Measurements from ENCODE around the gene BICDL1.

BICDL1 gene

DNA sequence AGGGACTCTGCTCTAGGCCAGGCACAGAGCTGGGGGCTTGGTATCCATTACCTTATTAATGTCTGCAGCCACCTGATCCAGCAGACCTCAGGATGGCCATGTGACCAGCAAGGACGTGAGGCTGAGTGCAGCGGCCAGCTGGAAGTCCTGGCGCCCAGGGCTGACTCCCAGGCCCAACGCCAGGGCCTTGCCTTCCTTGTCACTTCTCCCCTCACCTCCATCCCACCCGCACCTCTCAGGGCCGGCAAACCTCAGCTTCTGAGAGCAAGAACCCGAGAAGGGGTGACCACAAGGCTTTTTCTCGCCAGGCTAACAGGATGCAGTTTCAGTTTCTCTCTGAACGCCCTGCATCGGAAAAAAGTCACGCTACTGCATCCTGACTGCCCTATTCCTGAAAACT lies 112.1 kb downstream of the BICDL1 start:
- DNase-seq (ENCODE audit: low spot score) = no peak

DNA sequence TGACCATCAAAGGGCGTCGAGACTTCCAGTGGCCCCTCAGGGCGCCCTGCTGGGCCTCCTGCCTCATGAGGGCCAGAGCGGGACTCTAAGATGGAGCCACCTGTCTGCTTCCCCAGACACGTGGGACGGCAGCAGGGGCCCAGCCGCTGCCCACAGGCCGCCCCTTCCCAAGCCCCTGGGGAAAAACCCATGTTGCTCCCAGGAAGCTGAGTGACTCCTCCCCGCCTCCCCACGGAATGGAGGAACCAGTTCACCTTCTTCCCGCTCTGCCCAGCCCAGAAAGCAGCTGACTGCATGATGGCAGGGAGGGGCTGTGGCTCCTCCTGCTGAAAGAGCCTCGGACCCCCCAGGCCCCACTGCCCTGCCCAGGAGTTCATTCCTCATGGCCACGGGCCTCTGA lies 112.6 kb downstream of the BICDL1 start:
- no peak for DNase-seq (ENCODE audit: low spot score)

DNA sequence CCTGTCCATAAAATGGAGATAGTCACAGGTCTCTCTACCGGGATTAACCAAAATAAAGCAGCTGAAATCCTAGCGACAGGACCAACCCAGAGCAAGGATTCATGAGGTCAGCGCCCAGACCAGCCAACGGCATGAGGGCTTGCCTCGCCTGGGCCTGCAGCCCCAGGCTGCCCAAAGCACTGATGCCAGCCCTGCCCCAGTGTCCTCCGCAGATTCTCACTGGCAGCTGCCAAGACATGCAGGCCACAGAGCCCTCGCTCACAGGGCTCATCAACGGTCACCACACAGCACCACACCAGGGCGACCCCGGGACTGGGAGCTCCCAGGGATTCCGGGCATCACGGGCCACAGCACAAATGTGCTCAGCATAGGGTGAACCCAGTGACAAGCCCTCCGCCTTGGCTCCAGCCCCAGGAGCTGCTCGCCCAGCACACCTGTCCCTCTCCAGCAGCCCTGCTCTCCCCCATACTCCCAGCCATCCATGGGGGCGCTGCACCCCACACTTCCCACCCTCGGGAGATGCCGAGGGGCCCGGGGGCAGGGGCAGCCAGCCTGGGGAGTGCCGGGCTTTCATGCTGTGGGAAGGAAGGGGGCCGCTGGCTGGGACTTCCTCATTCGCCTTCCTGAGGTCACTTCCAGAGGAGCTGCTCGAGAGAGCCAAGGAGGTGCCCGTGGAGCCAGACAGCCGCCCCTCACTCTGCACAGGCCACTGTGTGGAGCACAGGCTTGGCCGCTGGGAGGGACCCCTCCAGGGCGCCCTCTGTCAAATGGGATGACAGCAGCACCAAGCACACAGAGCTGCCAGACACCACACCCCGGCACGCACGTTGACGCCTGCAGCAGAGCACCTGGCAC lies 113.4 kb downstream of the BICDL1 start:
- no peak for DNase-seq (ENCODE audit: low spot score)

DNA sequence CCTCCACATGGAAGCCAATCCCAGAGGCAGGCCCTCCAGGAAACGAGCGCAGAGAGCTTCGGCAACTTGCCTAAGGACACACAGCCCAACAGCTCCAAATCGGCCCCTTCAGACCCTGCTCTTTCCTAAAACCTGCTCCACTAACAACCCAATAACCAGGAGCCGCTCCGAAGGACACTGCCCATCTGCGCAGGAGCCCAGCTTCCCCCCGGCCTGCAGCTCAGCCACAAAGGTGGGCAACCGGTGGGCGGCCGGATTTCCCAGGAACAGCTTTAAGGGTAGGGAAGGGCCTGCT lies 114.0 kb downstream of the BICDL1 start:
- DNase-seq (ENCODE audit: low spot score) = no peak

DNA sequence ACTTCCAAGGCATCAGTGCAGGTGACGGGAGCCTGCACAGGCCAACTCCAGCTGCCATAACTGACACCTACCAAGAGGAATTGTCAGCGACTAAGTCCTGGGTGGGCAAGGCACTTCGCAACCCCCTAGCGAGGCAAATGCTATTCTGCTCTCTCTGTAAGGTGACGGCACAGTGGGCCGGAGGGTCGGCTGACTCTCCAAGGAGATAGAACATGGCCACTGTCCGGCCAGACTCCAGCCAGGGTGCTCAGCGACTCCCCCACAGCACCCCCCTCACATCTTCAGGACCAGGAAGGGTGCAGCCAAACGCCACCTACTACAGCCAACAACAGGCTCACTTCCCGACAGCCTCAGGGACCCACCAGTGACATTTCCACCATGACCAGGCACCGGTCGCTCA lies 114.3 kb downstream of the BICDL1 start:
- DNase-seq (ENCODE audit: low spot score) = no peak

DNA sequence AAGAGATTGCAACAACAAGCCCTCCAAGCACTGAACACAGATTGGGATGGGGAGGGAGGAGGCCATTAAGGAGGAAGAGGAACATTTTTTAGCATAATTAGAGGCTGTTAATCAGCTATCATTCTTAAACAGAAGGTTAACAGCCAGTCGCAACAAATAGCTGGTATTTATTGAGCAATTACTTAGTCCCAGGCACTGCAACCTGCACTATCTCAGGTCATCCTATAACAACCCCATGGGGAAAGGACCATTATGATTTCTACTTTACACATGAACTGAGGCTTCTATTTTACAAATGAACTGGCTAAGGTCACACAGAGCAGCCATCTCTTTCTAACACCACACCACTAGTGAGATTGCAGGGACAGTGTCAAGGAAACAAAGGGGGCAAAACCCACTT lies 117.1 kb downstream of the BICDL1 start:
- DNase-seq (ENCODE audit: low spot score) = no peak

DNA sequence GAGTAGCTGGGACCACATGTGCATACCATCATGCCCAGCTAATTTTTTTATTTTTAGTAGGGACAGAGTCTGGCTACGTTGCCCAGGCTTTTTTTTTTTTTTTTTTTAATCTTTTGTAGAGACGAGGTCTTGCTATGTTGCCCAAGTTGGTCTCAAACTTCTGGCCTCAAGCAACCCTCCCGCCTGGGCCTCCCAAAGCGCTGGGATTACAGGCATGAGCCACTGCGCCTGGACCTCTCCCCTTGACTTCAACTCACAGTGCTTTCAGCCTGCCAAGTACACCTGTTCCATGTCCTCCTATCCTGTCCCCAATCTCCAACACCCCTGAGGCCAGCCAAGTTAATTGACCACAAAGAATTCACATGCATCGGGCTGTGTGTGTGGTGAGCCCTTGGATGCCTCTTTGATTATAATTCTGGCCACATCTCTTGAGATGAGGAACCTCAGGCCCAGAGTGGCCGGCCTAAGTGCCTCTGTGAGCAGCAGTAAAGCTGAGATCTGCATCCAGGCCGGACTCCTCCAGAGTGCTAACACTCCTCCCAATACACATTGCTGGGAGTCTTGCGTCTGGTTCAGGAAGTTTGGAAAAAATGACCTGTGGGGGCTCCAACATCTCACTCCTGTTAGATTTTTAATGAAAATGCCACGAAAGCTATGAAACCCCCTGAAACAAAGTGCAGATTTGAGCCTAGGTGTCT lies 120.7 kb downstream of the BICDL1 start:
- DNase-seq (ENCODE audit: low spot score) = no peak

DNA sequence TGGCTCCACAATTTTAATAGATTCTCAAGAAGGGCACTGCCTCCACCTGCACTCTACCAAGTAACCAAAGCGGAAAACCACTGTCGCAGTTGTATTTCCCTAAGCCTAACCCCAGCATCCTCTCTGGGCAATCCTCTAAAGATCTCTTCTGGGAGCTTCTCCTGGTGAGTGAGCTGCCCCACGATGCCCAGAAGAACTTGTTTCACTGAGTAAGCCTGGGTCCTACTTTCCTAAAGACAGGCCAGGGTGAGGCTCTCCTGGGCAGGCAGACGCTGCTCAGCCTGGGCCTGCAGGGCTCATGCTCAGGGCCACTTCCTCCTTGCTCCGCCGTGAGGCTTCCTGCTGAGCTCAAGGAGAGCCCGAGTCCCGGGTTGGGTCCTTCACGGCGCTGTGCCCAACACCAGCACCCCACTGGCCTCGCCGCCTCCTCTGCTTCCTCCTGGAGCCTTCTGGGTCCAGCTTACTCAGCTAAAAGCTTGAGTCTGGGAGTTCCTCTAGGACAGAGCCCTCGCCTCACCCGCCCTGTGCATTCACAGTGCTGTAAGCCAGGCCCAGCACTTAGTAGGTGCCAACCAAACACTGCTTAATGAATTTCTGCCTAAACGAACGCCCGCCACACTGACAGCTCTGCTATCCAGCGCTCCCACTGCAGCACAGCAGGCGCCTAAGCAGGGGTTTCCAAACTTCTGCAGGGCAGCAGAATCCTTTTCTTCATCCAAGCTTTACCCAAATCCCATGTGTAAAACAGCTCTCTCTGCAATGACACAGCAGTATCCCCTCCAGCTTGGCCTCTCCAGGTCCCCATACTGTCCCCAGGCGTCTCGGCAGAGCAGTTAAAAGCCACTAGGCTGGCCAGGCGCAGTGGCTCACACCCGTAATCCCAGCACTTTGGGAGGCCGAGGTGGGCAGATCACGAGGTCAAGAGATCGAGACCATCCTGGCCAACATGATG lies 121.8 kb downstream of the BICDL1 start:
- no peak for DNase-seq (ENCODE audit: low spot score)

DNA sequence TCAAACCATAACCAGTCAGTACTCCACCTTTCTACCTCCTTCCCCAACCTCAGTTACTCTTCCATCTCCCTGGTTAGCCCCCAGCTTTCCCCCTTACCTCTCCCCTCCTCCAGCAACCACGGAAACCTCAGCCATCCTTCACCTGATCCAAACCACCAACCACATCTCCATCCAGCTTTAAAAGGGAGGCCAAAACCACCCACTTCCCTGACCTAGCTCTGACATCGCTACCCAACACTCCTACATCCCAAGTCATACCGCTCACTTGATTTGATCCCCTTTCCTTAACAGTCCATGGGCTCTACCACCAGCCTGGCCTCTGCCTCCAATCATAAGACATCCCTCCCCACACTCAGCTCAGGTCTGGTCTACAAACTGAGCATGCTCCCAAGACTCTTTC lies 126.0 kb downstream of the BICDL1 start:
- no peak for DNase-seq (ENCODE audit: low spot score)

DNA sequence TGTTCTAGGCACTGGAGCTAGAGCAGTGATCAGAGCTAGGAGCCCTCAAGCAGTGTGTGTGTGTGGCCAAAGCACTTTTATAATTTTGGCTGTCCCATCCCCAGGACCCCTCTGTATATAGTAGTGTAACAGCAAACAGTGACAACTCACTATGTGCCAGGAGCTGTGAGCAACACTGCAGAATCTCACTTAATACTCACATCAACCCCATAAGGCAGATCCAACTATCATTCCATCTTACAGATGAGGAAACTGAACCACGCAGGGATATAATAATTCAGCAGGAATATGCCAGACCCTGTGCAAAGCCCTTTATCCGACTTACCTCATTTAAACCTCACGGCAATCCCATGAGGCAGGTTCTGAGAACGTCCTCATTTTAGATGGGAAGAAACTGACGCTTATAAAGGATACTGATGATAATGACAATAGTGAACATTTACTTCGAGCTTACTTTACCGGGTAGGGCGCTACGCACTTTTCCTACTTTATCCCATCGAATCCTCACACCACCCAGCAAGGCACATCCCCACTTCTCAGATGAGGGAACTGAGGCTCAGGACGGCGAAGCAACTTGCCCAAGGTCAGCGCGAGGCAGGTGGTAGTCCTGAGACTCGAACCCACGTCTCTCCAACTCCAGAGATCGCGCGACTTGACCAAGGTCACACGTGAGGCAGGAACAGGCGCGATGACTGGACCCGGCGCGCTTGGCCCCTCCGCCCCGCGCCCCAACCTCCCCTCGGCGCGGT lies 126.8 kb downstream of the BICDL1 start:
- peak; percentile 41 for DNase-seq (ENCODE audit: low spot score)

DNA sequence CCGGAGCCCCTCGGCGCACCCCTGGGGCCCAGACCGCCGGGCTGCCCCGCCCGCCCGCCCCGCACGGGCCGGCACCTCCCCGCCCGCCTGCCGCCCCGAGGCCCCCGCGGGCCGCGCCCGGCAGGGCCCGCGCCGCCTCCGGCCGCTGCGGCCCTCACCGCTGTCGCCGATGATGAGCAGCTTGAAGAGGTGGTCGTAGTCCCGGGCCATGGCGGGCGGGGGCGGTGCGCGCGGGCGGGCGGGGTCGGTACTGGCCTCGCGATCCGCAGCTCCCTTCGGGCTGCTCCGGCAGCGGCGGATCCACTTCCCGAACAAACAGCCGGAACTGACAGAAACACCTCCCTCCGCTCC lies 127.4 kb downstream of the BICDL1 start, which contains the start of gene RAB35:
Gene RAB35, minus strand, starts transcription at position 313 of the 351 bp plus-strand sequence. Its CDS starts 103 bp downstream, at position 210.
- no peak for DNase-seq (ENCODE audit: low spot score)

DNA sequence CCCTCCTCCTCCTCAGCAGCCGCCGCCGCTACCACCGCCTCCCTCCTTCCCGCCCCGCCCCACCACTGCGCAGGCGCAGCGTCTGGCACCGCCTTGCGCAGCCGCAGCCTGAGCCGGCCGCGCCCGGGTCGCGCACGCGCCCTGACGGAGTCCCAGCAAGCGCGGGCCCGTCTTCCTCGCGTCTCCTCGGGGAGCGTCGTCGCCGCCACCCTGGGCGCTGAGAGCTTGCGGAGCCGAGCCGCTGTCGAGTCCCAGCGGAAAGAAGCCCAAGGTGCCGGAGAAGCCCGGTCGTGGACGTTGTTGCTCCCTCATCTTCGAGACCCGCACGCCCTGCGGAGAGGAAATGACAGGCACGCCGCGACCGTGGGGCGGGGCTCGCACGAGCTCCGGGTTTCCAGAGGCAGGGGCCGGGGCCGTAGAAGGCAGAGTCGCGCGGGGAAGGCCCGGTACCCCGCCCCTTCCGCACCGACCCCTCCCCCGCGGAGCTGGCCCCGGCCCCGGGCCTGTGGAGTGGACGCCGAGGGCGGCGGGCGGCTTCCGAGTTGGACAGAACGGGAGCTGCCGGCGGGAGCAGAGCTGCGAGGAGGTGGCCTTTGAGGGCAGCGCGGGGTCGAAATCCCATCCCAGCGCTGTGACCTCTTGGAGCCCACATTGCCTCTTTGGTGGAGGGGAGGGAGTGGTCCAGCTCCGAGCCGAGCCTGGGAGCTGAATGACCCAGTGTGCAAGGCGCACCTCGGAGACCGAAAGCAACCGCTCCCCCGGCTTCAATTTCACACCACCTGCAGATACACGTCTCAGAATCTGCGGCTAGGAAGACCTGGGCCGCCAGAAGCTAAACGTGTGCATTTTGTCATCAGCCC lies 128.0 kb downstream of the BICDL1 start:
- DNase-seq (ENCODE audit: low spot score) = peak; percentile 97

DNA sequence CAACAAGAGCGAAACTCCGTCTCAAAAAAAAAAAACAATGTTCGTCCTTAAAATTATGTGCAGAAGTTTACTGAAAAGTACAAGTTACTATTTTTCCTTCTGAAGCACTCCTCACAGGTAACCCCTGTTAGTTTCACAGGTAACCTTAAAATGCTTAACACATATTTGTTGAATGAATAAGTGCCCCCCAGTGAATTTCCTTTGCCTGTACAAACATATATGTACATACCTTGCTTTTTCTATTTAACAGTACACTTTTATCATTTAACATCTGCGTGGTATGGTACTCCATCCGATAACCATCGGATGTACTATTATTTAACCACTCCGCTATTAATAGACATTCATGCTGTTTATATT lies 128.9 kb downstream of the BICDL1 start:
- DNase-seq (ENCODE audit: low spot score) = no peak

DNA sequence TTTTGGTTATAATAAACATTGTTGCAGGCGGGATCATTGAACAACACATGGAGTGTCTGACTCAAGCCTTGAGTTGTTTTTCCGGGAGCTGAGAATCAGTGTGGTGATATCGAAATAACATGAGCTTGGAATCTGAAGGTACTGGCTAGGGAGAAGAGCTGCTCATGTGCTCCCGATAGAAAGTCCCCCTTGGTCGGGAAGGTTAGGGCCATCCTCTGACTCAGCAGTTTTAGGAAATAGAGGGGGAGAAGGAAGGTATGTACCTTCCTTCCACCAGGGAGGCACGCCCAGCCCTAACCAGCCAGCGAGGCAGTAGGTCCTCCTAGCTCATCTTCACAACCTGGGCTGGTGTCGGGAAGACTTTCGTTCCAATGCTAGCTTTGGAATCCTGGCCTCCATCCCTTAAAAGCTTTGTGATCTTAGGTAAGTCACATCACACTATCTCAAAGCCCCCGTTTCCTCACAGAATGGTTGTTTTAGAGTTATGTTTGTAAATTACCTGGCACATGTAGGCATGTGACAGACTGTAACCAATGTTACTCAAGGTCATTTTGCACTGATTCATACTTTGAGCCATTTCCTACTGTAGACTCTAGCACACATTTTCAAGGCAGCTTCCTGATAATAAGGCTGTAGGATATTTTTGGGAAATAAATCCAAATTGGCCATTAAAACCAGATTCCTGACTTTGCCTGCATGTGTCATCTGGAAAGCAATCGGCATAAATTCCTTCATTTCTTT lies 129.5 kb downstream of the BICDL1 start:
- DNase-seq (ENCODE audit: low spot score) = no peak

DNA sequence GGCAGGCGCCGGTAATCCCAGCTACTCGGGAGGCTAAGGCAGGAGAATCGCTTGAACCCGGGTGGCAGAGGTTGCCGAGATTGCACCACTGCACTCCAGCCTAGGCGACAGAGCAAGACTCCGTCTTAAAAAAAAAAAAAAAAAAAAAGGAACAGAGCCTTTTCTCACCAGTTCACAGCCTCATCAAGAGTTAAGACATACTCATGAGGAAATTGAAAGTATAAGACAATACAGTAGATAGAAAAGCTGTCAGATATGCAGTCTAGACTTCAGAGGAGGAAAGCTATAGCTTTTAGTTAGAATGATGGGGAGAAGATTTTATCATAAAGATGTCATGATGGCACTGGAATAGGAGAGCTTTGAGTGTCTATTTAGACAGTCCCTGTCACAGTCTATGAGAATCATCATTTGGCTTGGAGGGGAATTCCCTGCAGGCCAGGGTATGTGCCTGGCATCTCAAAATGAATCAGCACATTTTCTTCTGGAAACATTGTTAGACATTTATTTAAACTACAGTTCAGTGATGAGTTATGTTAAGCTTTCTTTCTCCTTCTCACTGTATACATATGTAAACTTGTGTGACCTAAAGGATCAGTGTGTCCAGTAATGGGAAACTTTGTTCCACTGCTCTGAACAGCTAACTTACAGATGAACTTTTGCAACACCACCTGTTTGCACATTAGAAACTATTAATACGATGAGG lies 130.4 kb downstream of the BICDL1 start:
- DNase-seq (ENCODE audit: low spot score) = no peak

DNA sequence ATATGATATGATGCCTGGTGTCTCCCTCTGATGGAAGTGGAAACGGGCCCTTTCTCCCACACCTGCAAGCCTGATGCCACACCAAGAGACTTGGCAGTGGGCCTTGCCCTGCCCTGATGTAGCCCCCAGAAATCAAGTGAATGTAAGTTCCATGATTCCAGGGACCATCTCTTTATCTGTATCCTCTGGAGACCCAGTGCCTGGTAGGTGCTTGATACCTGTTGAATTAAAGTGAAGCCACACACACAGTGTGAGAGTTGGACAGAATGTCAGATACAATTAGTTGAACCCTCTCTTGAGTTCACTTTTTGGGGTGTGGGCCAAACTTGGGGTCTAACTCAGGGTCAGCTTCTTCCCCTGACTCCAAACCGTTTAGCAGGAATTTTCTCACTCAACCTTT lies 132.3 kb downstream of the BICDL1 start:
- DNase-seq (ENCODE audit: low spot score) = no peak

DNA sequence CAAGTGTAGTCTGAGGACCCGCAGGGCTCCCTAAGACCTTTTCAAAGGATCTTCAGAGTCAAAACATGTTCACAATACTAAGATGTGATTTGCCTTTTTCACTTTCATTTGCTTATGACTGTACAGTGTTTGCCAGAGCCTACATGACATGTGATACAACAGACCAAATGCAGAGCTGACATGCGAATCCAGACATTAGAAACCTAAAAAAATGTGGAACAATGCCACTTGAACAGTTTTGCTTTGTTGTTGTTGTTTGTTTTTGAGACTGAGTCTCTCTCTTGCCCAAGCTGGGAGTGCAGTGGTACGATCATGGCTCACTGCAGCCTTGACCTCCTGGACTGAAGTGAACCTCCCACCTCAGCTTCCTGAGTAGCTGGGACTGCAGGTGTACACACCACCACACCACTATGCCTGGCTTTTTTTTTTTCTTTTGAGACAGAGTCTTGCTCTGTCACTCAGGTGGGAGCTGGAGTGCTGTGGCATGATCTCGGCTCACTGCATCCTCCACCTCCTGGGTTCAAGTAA lies 132.8 kb downstream of the BICDL1 start:
- no peak for DNase-seq (ENCODE audit: low spot score)

DNA sequence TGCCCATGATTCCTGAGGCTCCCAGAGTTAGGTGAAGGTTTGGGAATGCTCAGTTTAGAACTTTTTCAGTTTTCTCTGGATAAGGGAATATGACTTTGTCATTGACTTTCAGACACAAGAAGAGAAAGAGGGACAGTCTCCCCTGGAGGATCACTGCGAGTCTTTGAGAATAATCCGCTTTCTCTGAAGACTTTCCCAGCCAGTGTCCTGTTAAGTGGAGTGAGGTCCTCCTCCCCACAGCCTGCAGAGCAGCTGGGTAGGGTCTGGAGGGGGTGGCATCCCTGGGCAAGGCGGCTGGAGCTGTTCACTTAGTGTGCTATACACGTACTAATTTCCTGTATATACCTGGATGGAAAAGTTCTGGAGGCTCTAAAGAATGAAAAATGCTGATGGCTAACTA lies 136.0 kb downstream of the BICDL1 start:
- DNase-seq (ENCODE audit: low spot score) = no peak
